ENCODE measurements around the gene SERPINA9.
"Not testable (repeated sequence)": the region's sequence is repeated elsewhere in the genome, so short reads cannot be mapped to it uniquely, and the experiment has no call there.

SERPINA9 gene

GRCh38 chr14:94483729-94484275 lies 7.8 kb upstream of the SERPINA9 start:
- H3K9ac ChIP-seq (ENCODE audit: low read depth, low read length), result no peak overlapping the region
- DNase-seq (no peak), ATAC-seq (ENCODE audit: insufficient read depth, low read depth) (no peak)
- TF ChIP-seq EZH2 (IDR thresholded peaks at IDR 0.05; ENCODE audit: borderline replicate concordance, low read depth, low read length, severe bottlenecking), result no peak
- no peak for TF ChIP-seq CTCF (IDR thresholded peaks at IDR 0.05; ENCODE audit: borderline replicate concordance, extremely low read depth, low read length, poor library complexity, severe bottlenecking)
- no peak overlapping the region for H2AFZ ChIP-seq (ENCODE audit: low read depth, low read length)
- H3K27ac ChIP-seq (ENCODE audit: low read length), result no peak overlapping the region
- H3K4me1 ChIP-seq (ENCODE audit: insufficient read depth, low read length), result no peaks in the 10 kb centered on the region
- H3K79me2 ChIP-seq (ENCODE audit: insufficient read depth, low read length), result no peaks in the 10 kb centered on the region
- H3K9me3 ChIP-seq (ENCODE audit: insufficient read depth, low read length, severe bottlenecking), result peaks cover under 1% of the 10 kb centered on the region
- H3K36me3 ChIP-seq (ENCODE audit: insufficient read depth, low read length), result no peaks in the 10 kb centered on the region
- H3K27me3 ChIP-seq (ENCODE audit: insufficient read depth, low read length, poor library complexity), result no peaks in the 10 kb centered on the region
- no peak overlapping the region for H3K4me2 ChIP-seq (ENCODE audit: insufficient read depth, low read length)
- no peaks in the 10 kb centered on the region for H4K20me1 ChIP-seq (ENCODE audit: insufficient read depth, low read length)
- no peak overlapping the region for H3K4me3 ChIP-seq (ENCODE audit: low read depth in 1 of 2, low read length in 2 of 2)

DNA sequence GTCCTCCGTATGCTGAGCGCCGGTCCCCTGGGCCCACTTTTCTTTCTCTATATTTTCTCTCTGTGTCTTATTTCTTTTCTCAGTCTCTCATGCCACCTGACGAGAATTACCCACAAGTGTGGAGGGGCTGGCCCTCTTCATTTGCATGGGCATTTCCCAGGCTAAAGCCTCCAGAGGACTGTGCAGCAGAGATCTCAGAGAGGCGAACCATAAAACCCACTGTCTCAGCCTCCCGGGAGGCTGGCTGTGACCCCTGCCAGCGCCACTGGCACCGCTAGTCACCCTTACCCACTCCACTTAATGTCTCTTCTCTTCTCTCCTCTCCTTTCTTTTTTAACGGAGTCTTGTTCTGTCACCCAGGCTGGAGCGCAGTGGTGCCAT lies 7.1 kb upstream of the SERPINA9 start:
- TF ChIP-seq EZH2 (IDR thresholded peaks at IDR 0.05; ENCODE audit: borderline replicate concordance, low read depth, low read length, severe bottlenecking) (no peak), CTCF (IDR thresholded peaks at IDR 0.05; ENCODE audit: borderline replicate concordance, extremely low read depth, low read length, poor library complexity, severe bottlenecking) (no peak)
- no peak for ATAC-seq (ENCODE audit: insufficient read depth, low read depth)
- Histone ChIP-seq H4K20me1 (ENCODE audit: insufficient read depth, low read length) (no peaks in the 10 kb centered on the region), H3K4me1 (ENCODE audit: insufficient read depth, low read length) (no peaks in the 10 kb centered on the region), H3K79me2 (ENCODE audit: insufficient read depth, low read length) (no peaks in the 10 kb centered on the region), H3K4me3 (ENCODE audit: low read depth in 1 of 2, low read length in 2 of 2) (no peak overlapping the region), H3K27ac (ENCODE audit: low read length) (no peak overlapping the region), H3K9ac (ENCODE audit: low read depth, low read length) (no peak overlapping the region), H3K36me3 (ENCODE audit: insufficient read depth, low read length) (no peaks in the 10 kb centered on the region), H2AFZ (ENCODE audit: low read depth, low read length) (no peak overlapping the region), H3K27me3 (ENCODE audit: insufficient read depth, low read length, poor library complexity) (no peaks in the 10 kb centered on the region), H3K9me3 (ENCODE audit: insufficient read depth, low read length, severe bottlenecking) (peaks cover 3% of the 10 kb centered on the region), H3K4me2 (ENCODE audit: insufficient read depth, low read length) (no peak overlapping the region)
- no peak for DNase-seq

DNA sequence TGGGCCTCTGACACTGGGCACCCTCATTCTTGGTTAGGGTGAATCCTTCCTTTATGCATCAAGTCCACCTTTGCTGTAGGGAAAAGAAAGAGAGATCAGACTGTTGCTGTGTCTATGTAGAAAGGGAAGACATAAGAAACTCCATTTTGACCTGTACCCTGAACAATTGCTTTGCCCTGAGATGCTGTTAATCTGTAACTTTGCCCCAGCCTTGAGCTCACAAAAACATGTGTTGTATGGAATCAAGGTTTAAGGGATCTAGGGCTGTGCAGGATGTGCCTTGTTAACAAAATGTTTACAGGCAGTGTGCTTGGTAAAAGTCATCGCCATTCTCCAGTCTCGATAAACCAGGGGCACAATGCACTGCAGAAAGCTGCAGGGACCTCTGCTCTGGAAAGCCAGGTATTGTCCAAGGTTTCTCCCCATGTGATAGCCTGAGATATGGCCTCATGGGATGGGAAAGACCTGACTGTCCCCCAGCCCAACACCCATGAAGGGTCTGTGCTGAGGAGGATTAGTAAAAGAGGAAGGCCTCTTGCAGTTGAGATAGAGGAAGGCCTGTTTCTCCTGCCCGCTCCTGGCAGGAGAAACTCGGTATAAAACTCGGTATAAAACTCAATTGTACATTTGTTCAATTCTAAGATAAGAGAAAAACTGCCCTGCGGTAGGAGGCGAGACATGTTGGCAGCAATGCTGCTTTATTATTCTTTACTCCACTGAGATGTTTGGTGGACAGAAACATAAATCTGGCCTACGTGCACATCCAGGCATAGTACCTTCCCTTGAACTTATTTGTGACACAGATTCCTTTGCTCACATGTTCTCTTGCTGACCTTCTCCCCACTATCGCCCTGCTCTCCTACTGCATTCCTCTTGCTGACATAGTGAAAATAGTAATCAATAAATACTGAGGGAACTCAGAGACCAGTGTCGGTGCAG lies 6.4 kb upstream of the SERPINA9 start:
- not testable (repeated sequence) for H3K36me3 ChIP-seq (ENCODE audit: insufficient read depth, low read length); H3K4me3 ChIP-seq (ENCODE audit: low read depth in 1 of 2, low read length in 2 of 2); DNase-seq; H3K4me1 ChIP-seq (ENCODE audit: insufficient read depth, low read length); H3K9ac ChIP-seq (ENCODE audit: low read depth, low read length); H3K27me3 ChIP-seq (ENCODE audit: insufficient read depth, low read length, poor library complexity); ATAC-seq (ENCODE audit: insufficient read depth, low read depth); H3K4me2 ChIP-seq (ENCODE audit: insufficient read depth, low read length); H3K79me2 ChIP-seq (ENCODE audit: insufficient read depth, low read length); H3K9me3 ChIP-seq (ENCODE audit: insufficient read depth, low read length, severe bottlenecking); H3K27ac ChIP-seq (ENCODE audit: low read length); H2AFZ ChIP-seq (ENCODE audit: low read depth, low read length); H4K20me1 ChIP-seq (ENCODE audit: insufficient read depth, low read length)

GRCh38 chr14:94481468-94482131 lies 5.6 kb upstream of the SERPINA9 start:
- no peaks in the 10 kb centered on the region for H3K27me3 ChIP-seq (ENCODE audit: insufficient read depth, low read length, poor library complexity)
- DNase-seq (no peak), ATAC-seq (ENCODE audit: insufficient read depth, low read depth) (no peak)
- H3K9me3 ChIP-seq (ENCODE audit: insufficient read depth, low read length, severe bottlenecking), result peaks cover 3% of the 10 kb centered on the region
- no peak overlapping the region for H3K4me3 ChIP-seq (ENCODE audit: low read depth in 1 of 2, low read length in 2 of 2)
- H3K4me2 ChIP-seq (ENCODE audit: insufficient read depth, low read length), result no peak overlapping the region
- H3K4me1 ChIP-seq (ENCODE audit: insufficient read depth, low read length), result no peaks in the 10 kb centered on the region
- no peaks in the 10 kb centered on the region for H4K20me1 ChIP-seq (ENCODE audit: insufficient read depth, low read length)
- H2AFZ ChIP-seq (ENCODE audit: low read depth, low read length), result no peak overlapping the region
- no peaks in the 10 kb centered on the region for H3K36me3 ChIP-seq (ENCODE audit: insufficient read depth, low read length)
- H3K9ac ChIP-seq (ENCODE audit: low read depth, low read length), result no peak overlapping the region
- no peak overlapping the region for H3K27ac ChIP-seq (ENCODE audit: low read length)
- H3K79me2 ChIP-seq (ENCODE audit: insufficient read depth, low read length), result no peaks in the 10 kb centered on the region
- TF ChIP-seq CTCF (IDR thresholded peaks at IDR 0.05; ENCODE audit: borderline replicate concordance, extremely low read depth, low read length, poor library complexity, severe bottlenecking) (no peak), EZH2 (IDR thresholded peaks at IDR 0.05; ENCODE audit: borderline replicate concordance, low read depth, low read length, severe bottlenecking) (no peak)
